Breast epithelium (tissue), 4 donors: ENCODE results near the gene C4BPA. TPM values are rescaled to one million over a fixed set of nuclear protein-coding genes. Genes with fewer than 3 reads are reported as not detected.

ENCODE experiments used
- DNase-seq, 2 donors: peaks; one replicate each; pipeline ENCODE4 v3.0.0-alpha.2; 2019; ENCODE audit warnings: low spot score in 2 of 2
- H3K27ac ChIP-seq, 2 donors: fragments of 200-600 bp; sonication (generic) in 1 of 2; one replicate each; pipeline ENCODE4 v1.5.1; 2016 to 2019; ENCODE audit warnings: mild to moderate bottlenecking in 1 of 2
- H3K27me3 ChIP-seq, 2 donors: fragments of 200-600 bp; sonication (generic) in 1 of 2; one replicate each; pipeline versions ENCODE4 v1.5.1 to v1.6.0; 2017 to 2019; ENCODE audit warnings: control low read depth in 1 of 2, mild to moderate bottlenecking in 1 of 2
- H3K36me3 ChIP-seq: fragments of 200-600 bp; one replicate; pipeline ENCODE4 v1.5.1; 2019
- H3K4me1 ChIP-seq, 2 donors: fragments of 200-600 bp; sonication (generic); one replicate each; pipeline ENCODE4 v1.5.1; 2016 to 2019; ENCODE audit warnings: control low read depth in 1 of 2
- H3K4me3 ChIP-seq, 3 donors: fragments of 200-600 bp; sonication (generic); 1 replicate in 2 of 3; 2 replicates in 1 of 3; pipeline ENCODE4 v1.5.1; 2016 to 2019; ENCODE audit warnings: mild to moderate bottlenecking in 3 of 3, moderate library complexity in 2 of 3
- H3K9me3 ChIP-seq, 2 donors: fragments of 200-600 bp; sonication (generic) in 1 of 2; one replicate each; pipeline ENCODE4 v1.5.1; 2016 to 2019; ENCODE audit warnings: control low read depth in 1 of 2
- POLR2A ChIP-seq: fragments of 450-650 bp; IDR thresholded peaks from one replicate; pipeline ENCODE4 v1.6.1; 2016; ENCODE audit warnings: antibody characterized with exemption, mild to moderate bottlenecking, moderate library complexity
- POLR2AphosphoS5 ChIP-seq, 3 donors: sonication (generic); formaldehyde crosslinking; IDR thresholded peaks; one replicate each; pipeline ENCODE4 v1.6.1; 2017; ENCODE audit warnings: antibody characterized with exemption in 3 of 3
- intact Hi-C: fragments of 100-400 bp; cut with DNase I; formaldehyde crosslinking; loops from one replicate; pipeline ENCODE4 v1.15.1; 2023; ENCODE audit warnings: low total_unique reads
- total RNA-seq, 3 donors: library from RNA; depleted of rRNA; stranded (reverse); fragments of >200 nt; gene quantifications; one replicate each; pipeline ENCODE4 v1.1.0, GENCODE V29; 2016
- TF ChIP-seq, protein P1 (sequence below), 3 donors: fragments of 450-650 bp; IDR thresholded peaks; one replicate each; pipeline ENCODE4 v1.5.1; 2016 to 2017; ENCODE audit warnings: antibody characterized with exemption in 3 of 3, mild to moderate bottlenecking in 3 of 3, moderate library complexity in 3 of 3

C4BPA gene
- total RNA-seq, 3 donors from 2014 or later: 6.4 to 7.5 TPM; not detected in 1

DNA sequence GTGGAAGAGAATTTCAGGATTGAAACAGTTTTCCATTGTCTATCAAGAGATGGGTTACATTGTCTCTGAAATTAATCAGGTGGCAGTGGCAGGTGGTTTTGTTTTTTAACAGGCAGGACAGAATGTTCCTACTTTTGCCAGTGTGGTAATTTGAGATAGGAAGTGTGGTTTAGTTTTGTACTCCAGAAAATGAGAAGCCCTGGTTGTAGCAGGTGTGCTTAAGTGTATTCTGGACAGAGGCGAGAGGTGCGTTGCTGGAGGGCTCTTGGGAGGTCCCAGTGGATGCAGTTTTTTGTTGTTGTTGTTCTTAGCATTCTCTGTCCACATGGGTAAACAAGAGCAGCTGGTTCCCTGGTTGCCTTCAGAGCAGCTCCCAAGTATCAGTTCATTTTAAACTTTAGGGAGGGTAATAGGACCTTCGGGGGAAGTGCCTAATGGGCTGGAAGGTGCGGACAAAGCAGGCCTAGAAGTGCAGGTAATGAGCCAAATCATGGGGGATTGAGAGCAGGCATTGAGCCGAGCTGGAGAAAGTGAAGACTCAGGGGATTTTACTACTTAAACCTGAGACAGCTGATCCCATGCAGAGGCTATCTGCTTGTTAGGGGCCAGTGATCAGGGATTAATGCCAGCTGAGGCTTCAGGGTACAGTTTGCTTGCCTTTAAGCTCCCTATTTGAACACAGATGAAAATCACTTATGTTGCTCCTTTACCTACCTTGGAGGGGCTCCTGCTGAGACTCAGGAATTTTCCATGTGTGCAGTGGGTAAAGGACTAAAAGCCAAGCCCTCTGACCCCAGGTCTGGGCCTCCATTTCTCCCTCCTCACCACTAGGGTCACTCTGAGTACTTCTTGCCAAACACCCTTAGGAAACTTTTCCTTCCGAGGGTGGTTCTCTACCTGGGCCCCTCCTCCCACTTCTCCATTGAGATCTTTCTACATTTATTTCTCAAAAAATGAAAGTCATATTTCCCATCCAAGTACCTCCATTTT lies 44.9 kb upstream of the C4BPA start:
- peak overlapping the region; percentile 70 to 72 for H3K27ac ChIP-seq
- no peaks in the 10 kb centered on the region for H3K36me3 ChIP-seq
- no peak for DNase-seq
- intact Hi-C loops: no loop called here
- no peak for TF ChIP-seq POLR2AphosphoS5 (IDR thresholded peaks at IDR 0.05)
- TF ChIP-seq, protein P1, sequence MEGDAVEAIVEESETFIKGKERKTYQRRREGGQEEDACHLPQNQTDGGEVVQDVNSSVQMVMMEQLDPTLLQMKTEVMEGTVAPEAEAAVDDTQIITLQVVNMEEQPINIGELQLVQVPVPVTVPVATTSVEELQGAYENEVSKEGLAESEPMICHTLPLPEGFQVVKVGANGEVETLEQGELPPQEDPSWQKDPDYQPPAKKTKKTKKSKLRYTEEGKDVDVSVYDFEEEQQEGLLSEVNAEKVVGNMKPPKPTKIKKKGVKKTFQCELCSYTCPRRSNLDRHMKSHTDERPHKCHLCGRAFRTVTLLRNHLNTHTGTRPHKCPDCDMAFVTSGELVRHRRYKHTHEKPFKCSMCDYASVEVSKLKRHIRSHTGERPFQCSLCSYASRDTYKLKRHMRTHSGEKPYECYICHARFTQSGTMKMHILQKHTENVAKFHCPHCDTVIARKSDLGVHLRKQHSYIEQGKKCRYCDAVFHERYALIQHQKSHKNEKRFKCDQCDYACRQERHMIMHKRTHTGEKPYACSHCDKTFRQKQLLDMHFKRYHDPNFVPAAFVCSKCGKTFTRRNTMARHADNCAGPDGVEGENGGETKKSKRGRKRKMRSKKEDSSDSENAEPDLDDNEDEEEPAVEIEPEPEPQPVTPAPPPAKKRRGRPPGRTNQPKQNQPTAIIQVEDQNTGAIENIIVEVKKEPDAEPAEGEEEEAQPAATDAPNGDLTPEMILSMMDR (IDR thresholded peaks at IDR 0.05): no peak
- TF ChIP-seq POLR2A: no peak
- H3K4me1 ChIP-seq: no peaks in the 10 kb centered on the region
- no peak overlapping the region for H3K4me3 ChIP-seq
- H3K27me3 ChIP-seq: no peaks in the 10 kb centered on the region
- no peaks in the 10 kb centered on the region for H3K9me3 ChIP-seq

DNA sequence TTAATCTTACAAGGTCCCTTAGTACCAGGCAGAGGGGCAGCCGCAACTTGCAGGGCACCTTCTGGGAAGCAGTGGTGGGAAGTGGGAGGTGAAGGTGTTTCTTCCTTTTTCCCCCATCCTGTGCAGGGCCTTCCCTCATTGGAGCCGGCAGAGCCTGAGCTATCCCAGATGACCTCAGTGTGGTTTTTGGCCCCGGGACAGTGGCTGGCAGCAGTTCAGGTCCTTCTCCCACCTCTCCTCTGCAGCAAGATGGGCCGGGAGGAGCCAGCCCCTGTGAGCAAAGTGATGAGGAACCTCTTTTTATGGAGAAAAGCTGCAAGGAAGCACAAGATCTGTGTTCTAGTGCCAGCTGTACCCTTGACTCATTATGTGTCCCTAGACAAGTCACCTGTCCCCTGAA lies 44.2 kb upstream of the C4BPA start:
- TF ChIP-seq POLR2A: no peak
- TF ChIP-seq, protein P1 (IDR thresholded peaks at IDR 0.05): no peak
- TF ChIP-seq POLR2AphosphoS5 (IDR thresholded peaks at IDR 0.05): no peak
- Histone ChIP-seq H3K27ac (peak overlapping the region; percentile 70 to 72), H3K36me3 (no peaks in the 10 kb centered on the region), H3K4me3 (no peak overlapping the region), H3K4me1 (no peaks in the 10 kb centered on the region), H3K27me3 (no peaks in the 10 kb centered on the region), H3K9me3 (no peaks in the 10 kb centered on the region)
- no peak for DNase-seq
- intact Hi-C loops: no loop called here

DNA sequence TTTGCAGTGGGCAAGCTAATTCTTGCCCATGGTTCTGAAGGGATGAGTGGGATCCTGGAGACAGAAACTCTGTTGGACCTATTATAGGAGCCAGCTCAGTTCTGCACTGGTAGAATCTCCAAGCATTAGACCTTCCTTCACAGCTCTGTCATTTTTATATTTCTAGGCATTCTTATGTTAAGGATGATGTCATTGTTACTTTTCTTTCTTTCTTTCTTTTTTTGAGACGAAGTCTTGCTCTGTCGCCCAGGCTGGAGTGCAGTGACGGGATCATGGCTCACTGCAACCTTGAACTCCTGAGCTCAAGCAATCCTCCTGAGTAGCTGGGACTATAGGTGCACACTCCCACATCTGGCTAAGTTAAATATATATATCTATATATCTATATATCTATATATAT lies 43.4 kb upstream of the C4BPA start:
- DNase-seq: no peak
- Histone ChIP-seq H3K4me3 (no peak overlapping the region), H3K9me3 (no peaks in the 10 kb centered on the region), H3K27me3 (no peaks in the 10 kb centered on the region), H3K27ac (peak overlapping the region in 1 of 2 donors; percentile 70), H3K36me3 (no peaks in the 10 kb centered on the region), H3K4me1 (no peaks in the 10 kb centered on the region)
- intact Hi-C loops: no loop called here
- TF ChIP-seq POLR2AphosphoS5 (IDR thresholded peaks at IDR 0.05): no peak
- TF ChIP-seq, protein P1 (IDR thresholded peaks at IDR 0.05): no peak
- no peak for TF ChIP-seq POLR2A

DNA sequence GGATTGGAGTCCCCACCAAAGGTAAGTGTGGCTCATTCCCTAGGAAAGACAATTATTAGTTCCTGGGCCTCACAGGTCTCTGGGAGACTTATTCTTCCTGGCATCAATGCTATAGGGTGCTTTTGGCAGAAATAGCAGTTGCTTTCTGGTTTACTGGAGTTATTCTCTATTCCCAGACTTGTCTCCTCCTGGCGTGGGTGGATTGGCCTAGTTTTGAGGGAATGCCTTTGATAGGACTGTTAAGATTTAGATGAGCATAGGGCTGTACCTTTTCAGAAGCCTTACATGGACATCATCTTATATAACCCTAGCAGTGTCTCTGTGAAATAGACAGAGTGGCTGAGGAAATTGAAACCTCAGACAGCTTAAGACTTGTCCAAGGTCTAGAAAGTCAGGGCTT lies 42.0 kb upstream of the C4BPA start:
- Histone ChIP-seq H3K4me3 (no peak overlapping the region), H3K27ac (no peak overlapping the region), H3K27me3 (no peaks in the 10 kb centered on the region), H3K9me3 (no peaks in the 10 kb centered on the region), H3K4me1 (no peaks in the 10 kb centered on the region), H3K36me3 (no peaks in the 10 kb centered on the region)
- TF ChIP-seq, protein P1 (IDR thresholded peaks at IDR 0.05): no peak
- TF ChIP-seq POLR2A (no peak), POLR2AphosphoS5 (IDR thresholded peaks at IDR 0.05) (no peak)
- DNase-seq: no peak
- intact Hi-C loops: no loop called here

DNA sequence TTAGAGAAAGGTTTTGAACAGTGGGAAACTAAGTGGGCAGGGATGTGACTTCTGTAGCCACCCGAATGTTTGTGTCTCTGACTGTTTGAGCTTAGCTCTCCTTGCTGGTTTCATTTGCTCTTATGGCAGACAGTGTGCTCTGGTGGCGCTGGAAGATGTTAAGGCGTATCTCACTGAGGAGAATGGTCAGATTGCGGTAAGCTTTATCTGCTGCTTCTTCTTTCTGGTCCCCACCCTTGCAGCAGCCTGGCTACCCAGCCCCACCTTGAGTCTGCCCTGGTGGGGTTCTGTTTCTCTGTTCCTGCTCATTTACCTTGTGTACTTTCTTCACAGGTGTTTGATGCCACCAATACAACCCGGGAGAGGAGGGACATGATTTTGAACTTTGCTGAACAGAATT lies 41.0 kb upstream of the C4BPA start:
- H3K27me3 ChIP-seq: no peaks in the 10 kb centered on the region
- TF ChIP-seq POLR2AphosphoS5 (IDR thresholded peaks at IDR 0.05): no peak
- TF ChIP-seq, protein P1 (IDR thresholded peaks at IDR 0.05): no peak
- no peak for TF ChIP-seq POLR2A
- intact Hi-C loops: no loop called here
- no peak overlapping the region for H3K4me3 ChIP-seq
- H3K36me3 ChIP-seq: no peaks in the 10 kb centered on the region
- no peak overlapping the region for H3K27ac ChIP-seq
- H3K4me1 ChIP-seq: no peaks in the 10 kb centered on the region
- H3K9me3 ChIP-seq: no peaks in the 10 kb centered on the region
- no peak for DNase-seq
